ENCODE results near the gene CARF.

DNA sequence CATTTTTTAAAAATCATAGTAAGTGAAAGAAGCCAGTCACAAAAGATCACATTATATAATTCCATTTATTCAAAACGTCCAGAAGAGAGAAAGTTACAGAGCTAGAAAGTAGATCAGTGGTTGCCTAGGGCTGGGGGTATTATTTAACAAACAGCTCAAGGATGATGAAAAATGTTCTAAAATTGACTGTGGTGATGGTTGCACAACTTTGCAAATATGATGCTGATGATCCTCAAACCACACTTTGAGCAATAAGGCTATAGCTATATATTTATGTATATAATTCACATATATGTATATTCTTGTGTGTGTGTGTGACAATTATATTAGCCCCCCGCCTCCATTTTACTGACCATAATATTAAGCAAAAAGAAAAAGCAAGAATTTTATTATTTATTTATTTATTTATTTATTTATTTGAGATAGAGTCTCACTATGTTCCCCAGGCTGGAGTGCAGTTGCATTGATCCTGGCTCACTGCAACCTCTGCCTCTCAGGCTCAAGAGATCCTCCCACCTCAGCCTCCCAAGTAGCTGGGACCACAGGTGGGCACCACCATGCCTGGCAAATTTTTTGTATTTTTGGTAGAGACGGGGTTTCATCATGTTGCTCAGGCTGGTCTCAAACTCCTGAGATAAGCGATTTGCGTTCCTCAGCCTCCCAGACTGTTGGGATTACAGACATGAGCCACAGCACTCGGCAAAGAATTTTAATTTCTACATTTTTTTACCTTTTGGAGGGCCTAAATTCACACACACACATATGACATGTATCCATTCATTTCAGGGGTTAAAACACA is 2.5 kb upstream of the CARF start:
- TF ChIP-seq, protein P1, sequence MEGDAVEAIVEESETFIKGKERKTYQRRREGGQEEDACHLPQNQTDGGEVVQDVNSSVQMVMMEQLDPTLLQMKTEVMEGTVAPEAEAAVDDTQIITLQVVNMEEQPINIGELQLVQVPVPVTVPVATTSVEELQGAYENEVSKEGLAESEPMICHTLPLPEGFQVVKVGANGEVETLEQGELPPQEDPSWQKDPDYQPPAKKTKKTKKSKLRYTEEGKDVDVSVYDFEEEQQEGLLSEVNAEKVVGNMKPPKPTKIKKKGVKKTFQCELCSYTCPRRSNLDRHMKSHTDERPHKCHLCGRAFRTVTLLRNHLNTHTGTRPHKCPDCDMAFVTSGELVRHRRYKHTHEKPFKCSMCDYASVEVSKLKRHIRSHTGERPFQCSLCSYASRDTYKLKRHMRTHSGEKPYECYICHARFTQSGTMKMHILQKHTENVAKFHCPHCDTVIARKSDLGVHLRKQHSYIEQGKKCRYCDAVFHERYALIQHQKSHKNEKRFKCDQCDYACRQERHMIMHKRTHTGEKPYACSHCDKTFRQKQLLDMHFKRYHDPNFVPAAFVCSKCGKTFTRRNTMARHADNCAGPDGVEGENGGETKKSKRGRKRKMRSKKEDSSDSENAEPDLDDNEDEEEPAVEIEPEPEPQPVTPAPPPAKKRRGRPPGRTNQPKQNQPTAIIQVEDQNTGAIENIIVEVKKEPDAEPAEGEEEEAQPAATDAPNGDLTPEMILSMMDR (conservative IDR thresholded peaks at IDR 0.05 in 1 of 2, IDR thresholded peaks at IDR 0.05 in 1 of 2; ENCODE audit: low read depth in 1 of 2, low read length in 2 of 2), result no peak
- no peak for TF ChIP-seq EZH2 (IDR thresholded peaks at IDR 0.05; ENCODE audit: low read length, missing control alignments)

All from fibroblast of lung (primary cell).